ENCODE results near the gene ARSK.

The ARSK gene

DNA sequence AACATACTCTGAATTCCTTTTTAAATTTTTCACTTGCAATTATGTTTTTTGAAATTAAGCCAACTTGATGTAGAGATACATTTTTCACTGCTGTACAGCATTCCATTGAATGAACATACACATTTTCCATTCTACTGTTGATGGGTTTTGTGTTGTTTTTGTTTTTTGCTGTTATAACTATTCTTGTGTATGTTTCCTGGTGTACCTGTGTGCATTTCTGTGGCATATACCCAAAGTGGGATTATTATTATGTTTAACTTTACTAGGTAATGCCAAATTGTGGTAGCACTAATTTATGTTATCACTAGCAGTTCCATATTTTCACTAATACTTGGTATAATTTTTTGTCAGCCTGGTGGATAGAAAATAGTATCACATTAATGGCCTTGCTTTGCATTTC is 94.4 kb downstream of the ARSK start:
- no peak for DNase-seq

DNA sequence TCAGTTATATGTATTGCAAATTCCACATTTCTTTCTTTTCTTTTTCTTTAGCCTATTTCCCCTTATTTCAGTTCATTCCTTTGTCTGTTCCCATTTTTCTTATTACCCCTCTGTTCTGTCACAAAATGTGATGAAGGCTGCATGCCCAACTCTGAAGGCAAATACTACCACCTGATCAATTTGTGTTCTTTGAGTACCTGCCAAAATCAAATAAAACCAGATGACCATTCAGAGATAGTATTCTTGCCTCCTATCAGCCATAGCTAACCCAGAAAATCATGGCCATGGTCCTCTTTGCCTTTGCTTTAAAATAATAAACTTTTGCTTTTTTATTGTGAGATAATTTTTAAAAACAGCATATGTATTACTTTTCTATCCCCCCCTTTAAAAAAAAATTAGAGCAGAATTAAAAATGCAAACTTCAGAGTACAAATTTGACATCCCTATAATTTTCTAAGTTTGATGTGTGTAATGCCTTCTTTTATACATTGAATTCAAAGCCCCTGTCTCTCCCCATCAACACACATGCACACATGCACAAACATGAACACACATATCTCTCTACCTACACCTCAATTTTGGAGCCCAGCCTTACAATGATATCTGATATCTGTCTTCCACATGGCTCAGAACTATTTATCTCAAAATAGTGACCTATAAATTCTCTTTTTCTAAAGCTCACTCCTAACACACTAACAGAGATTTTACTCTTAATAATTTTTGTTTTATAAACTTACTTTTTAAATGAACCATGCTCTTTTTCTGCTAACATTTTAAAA is 95.1 kb downstream of the ARSK start:
- DNase-seq = no peak

GRCh38 chr5:95652849-95653248 is 97.9 kb downstream of the ARSK start:
- no peak for DNase-seq

- no peak for DNase-seq
These were observed 99.3 kb downstream of the ARSK start for GRCh38 chr5:95654196-95654595.
